ENCODE results near the gene ZNF346.

ZNF346 gene

DNA sequence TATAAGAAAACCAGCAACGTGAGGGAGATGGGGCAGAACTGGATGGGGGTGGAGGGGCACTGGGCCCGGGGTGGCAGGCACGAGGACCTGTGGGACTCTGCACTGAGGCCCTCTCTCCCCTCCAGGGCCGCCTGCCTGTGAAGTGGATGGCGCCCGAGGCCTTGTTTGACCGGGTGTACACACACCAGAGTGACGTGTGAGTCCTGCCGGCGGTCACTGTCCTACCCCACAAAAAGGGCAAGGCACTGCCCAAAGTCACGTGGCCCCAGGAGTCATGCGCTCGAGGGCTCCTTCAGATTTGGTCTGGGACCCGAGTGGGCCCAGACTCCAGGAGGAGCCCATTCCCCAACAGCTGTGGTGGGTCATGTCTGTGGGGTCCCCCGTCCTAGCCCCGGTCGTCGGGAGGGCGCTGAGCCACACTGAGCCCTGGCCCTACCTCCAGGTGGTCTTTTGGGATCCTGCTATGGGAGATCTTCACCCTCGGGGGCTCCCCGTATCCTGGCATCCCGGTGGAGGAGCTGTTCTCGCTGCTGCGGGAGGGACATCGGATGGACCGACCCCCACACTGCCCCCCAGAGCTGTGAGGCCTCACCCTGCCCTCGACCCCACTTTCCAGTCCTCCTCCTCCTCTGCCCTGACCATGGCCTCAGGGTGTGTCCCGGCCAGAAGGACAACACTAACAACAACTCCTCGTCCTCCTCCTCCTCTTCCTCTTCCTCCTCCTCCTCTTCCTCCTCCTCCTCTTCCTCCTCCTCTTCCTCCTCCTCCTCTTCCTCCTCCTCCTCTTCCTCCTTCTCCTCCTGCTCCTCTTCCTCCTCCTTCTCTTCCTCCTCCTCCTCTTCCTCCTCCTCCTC is 73.9 kb downstream of the ZNF346 start:
- no peak overlapping the region for H3K9ac ChIP-seq
- no peak for TF ChIP-seq CTCF (conservative IDR thresholded peaks at IDR 0.05; ENCODE audit: low read depth, low read length)
- no peak overlapping the region for H3K4me2 ChIP-seq
- H4K20me1 ChIP-seq (ENCODE audit: insufficient read depth): no peaks in the 10 kb centered on the region
- no peaks in the 10 kb centered on the region for H3K36me3 ChIP-seq (ENCODE audit: insufficient read depth)
- H3K4me1 ChIP-seq (ENCODE audit: low read depth, poor library complexity, severe bottlenecking): no peaks in the 10 kb centered on the region
- H2AFZ ChIP-seq (ENCODE audit: low read depth): no peak overlapping the region
- no peak overlapping the region for H3K27ac ChIP-seq
- no peaks in the 10 kb centered on the region for H3K79me2 ChIP-seq (ENCODE audit: insufficient read depth, low read depth)
- H3K4me3 ChIP-seq (IDR thresholded peaks at IDR 0.05; ENCODE audit: insufficient read depth, low read depth, low read length): no peak overlapping the region
- no peaks in the 10 kb centered on the region for H3K27me3 ChIP-seq (ENCODE audit: insufficient read depth, low read depth)

- H3K27me3 ChIP-seq (ENCODE audit: insufficient read depth, low read depth): no peaks in the 10 kb centered on the region
- H3K4me1 ChIP-seq (ENCODE audit: low read depth, poor library complexity, severe bottlenecking): no peaks in the 10 kb centered on the region
- H3K79me2 ChIP-seq (ENCODE audit: insufficient read depth, low read depth): no peaks in the 10 kb centered on the region
- H3K4me2 ChIP-seq: no peak overlapping the region
- no peaks in the 10 kb centered on the region for H3K36me3 ChIP-seq (ENCODE audit: insufficient read depth)
- H4K20me1 ChIP-seq (ENCODE audit: insufficient read depth): no peaks in the 10 kb centered on the region
- TF ChIP-seq CTCF (conservative IDR thresholded peaks at IDR 0.05; ENCODE audit: low read depth, low read length): no peak
- no peak overlapping the region for H3K4me3 ChIP-seq (IDR thresholded peaks at IDR 0.05; ENCODE audit: insufficient read depth, low read depth, low read length)
- H3K27ac ChIP-seq: no peak overlapping the region
- H3K9ac ChIP-seq: no peak overlapping the region
- no peak overlapping the region for H2AFZ ChIP-seq (ENCODE audit: low read depth)
Observed at GRCh38 chr5:177097016-177097985, 74.8 kb downstream of the ZNF346 start.

DNA sequence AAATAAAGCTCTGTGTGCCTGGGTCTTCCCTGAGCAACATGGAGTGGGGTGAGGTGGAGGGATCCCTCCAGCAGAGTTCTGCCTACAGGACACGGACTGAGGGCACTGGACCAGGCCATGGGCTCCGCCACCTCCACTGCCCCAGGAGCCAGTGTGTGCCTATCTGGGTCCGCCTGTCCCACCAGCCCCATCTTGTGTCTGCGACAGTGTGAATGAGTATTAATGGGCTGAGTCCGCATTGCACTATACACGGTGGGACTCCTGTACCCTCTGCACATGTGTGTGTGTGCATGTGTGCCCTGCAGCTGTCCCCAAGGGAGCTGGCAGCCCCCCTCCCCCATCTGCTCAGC is 75.6 kb downstream of the ZNF346 start:
- Histone ChIP-seq H4K20me1 (ENCODE audit: insufficient read depth) (no peaks in the 10 kb centered on the region), H3K36me3 (ENCODE audit: insufficient read depth) (no peaks in the 10 kb centered on the region), H3K4me3 (IDR thresholded peaks at IDR 0.05; ENCODE audit: insufficient read depth, low read depth, low read length) (no peak overlapping the region), H3K4me1 (ENCODE audit: low read depth, poor library complexity, severe bottlenecking) (no peaks in the 10 kb centered on the region), H3K27ac (no peak overlapping the region), H3K79me2 (ENCODE audit: insufficient read depth, low read depth) (no peaks in the 10 kb centered on the region), H2AFZ (ENCODE audit: low read depth) (no peak overlapping the region), H3K9ac (no peak overlapping the region), H3K27me3 (ENCODE audit: insufficient read depth, low read depth) (no peaks in the 10 kb centered on the region), H3K4me2 (no peak overlapping the region)
- no peak for TF ChIP-seq CTCF (conservative IDR thresholded peaks at IDR 0.05; ENCODE audit: low read depth, low read length)

DNA sequence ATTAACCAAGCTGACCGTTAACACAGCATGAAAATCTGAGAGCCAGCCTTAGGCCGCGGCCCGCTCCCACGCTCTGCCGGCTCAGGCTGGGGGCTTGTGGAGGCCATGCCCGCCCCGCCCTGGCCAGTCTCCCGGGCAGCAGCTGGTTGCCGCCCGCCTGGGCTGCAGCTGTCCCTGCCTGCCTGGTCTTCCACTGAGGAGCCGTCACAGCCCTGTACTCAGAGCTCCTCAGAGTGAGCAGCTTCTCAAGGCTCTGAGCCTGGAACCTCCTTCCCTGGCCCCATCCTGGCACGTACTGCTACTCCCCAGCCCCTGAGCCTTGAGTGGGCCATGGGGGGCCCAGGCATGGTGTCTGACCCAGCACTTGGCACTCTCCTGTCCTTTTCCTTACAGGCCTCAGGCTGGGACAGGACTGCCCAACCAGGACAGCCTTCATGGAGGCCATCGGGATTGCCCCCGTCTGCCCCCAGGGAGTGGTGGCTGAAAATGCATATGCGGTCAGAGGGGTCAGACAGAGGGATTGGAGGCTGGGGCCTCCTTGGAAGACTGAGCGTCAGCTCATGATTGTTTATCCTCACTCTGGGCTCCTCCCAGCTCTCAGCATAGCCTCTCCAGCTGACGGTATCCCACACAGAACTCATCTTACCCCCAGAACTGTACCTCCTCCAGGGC is 76.1 kb downstream of the ZNF346 start:
- no peaks in the 10 kb centered on the region for H4K20me1 ChIP-seq (ENCODE audit: insufficient read depth)
- no peak overlapping the region for H3K4me2 ChIP-seq
- no peak for TF ChIP-seq CTCF (conservative IDR thresholded peaks at IDR 0.05; ENCODE audit: low read depth, low read length)

More for the DNA sequence above, 76.1 kb downstream of the ZNF346 start:
- no peaks in the 10 kb centered on the region for H3K79me2 ChIP-seq (ENCODE audit: insufficient read depth, low read depth)
- H3K27me3 ChIP-seq (ENCODE audit: insufficient read depth, low read depth): no peaks in the 10 kb centered on the region
- no peak overlapping the region for H3K9ac ChIP-seq
- H2AFZ ChIP-seq (ENCODE audit: low read depth): no peak overlapping the region
- H3K4me3 ChIP-seq (IDR thresholded peaks at IDR 0.05; ENCODE audit: insufficient read depth, low read depth, low read length): no peak overlapping the region
- no peaks in the 10 kb centered on the region for H3K36me3 ChIP-seq (ENCODE audit: insufficient read depth)
- no peak overlapping the region for H3K27ac ChIP-seq
- no peaks in the 10 kb centered on the region for H3K4me1 ChIP-seq (ENCODE audit: low read depth, poor library complexity, severe bottlenecking)

Measured in KMS-11 (cell line).